Keratinocyte (primary cell): ENCODE results near the gene NELL1. TPM values are rescaled to one million over a fixed set of nuclear protein-coding genes. Genes with fewer than 3 reads are reported as not detected.

Experiments
- DNase-seq: peaks from one replicate; pipeline ENCODE4 v3.0.0-alpha.2; 2011; ENCODE audit warnings: low read depth, missing footprints, low spot score
- FAIRE-seq: peaks from 2 replicates; lab custom pipeline; 2011; peaks lifted over from hg19 to GRCh38; lab: Jason Lieb, UNC
- H2AFZ ChIP-seq: 2 replicates; pipeline ENCODE4 v1.6.0; 2012; ENCODE audit warnings: low read length, control low read depth, inconsistent platforms; ENCODE audit not compliant: control insufficient read depth
- H3K27ac ChIP-seq: 2 replicates; pipeline ENCODE4 v1.5.1; 2011; ENCODE audit warnings: low read length; ENCODE audit not compliant: control insufficient read depth, insufficient read depth
- H3K27me3 ChIP-seq: 3 replicates; pipeline ENCODE4 v1.6.0; 2011; ENCODE audit warnings: low read length; ENCODE audit not compliant: control insufficient read depth, insufficient read depth; ENCODE audit errors: extremely low read depth
- H3K36me3 ChIP-seq, 2 experiments: 2 replicates in 1 of 2; 3 replicates in 1 of 2; pipeline ENCODE4 v1.5.1; 2011; ENCODE audit warnings: low read length in 2 of 2, mild to moderate bottlenecking in 1 of 2; ENCODE audit not compliant: control insufficient read depth in 2 of 2, insufficient read depth in 2 of 2; ENCODE audit errors: extremely low read depth in 1 of 2
- H3K4me1 ChIP-seq: 3 replicates; pipeline ENCODE4 v1.5.1; 2011; ENCODE audit warnings: low read length; ENCODE audit not compliant: control insufficient read depth, insufficient read depth; ENCODE audit errors: extremely low read depth
- H3K4me2 ChIP-seq: 3 replicates; pipeline ENCODE4 v1.6.0; 2011; ENCODE audit warnings: low read depth, low read length; ENCODE audit not compliant: control insufficient read depth, insufficient read depth; ENCODE audit errors: extremely low read depth
- H3K4me3 ChIP-seq, 3 experiments: fragments of 200-600 bp in 1 of 3; sonication (generic) in 1 of 3; 2 replicates in 2 of 3; 3 replicates in 1 of 3; pipeline ENCODE4 v1.5.1; 2011 to 2016; ENCODE audit warnings: low read length in 3 of 3, mild to moderate bottlenecking in 3 of 3, control low read depth in 2 of 3, inconsistent platforms in 1 of 3, low read depth in 1 of 3, mixed read lengths in 1 of 3, mixed run types in 1 of 3, moderate library complexity in 1 of 3; ENCODE audit not compliant: control insufficient read depth in 2 of 3, insufficient read depth in 2 of 3; ENCODE audit errors: extremely low read depth in 1 of 3
- H3K79me2 ChIP-seq: 2 replicates; pipeline ENCODE4 v1.6.0; 2012; ENCODE audit warnings: low read length; ENCODE audit not compliant: control insufficient read depth, insufficient read depth
- H3K9ac ChIP-seq: 3 replicates; pipeline ENCODE4 v1.6.0; 2011; ENCODE audit warnings: low read length; ENCODE audit not compliant: control insufficient read depth, insufficient read depth; ENCODE audit errors: extremely low read depth
- H3K9me1 ChIP-seq: 3 replicates; pipeline ENCODE4 v1.6.0; 2011; ENCODE audit warnings: low read length; ENCODE audit not compliant: control insufficient read depth, insufficient read depth; ENCODE audit errors: extremely low read depth
- H3K9me3 ChIP-seq: 2 replicates; pipeline ENCODE4 v1.5.1; 2012; ENCODE audit warnings: low read depth, low read length; ENCODE audit not compliant: control insufficient read depth
- H4K20me1 ChIP-seq: 3 replicates; pipeline ENCODE4 v1.6.0; 2011; ENCODE audit warnings: low read length; ENCODE audit not compliant: control insufficient read depth, insufficient read depth; ENCODE audit errors: extremely low read depth
- CTCF ChIP-seq, 3 experiments: IDR thresholded peaks in 1 of 3; conservative IDR thresholded peaks in 1 of 3; optimal IDR thresholded peaks in 1 of 3; 2 replicates in 2 of 3; 3 replicates in 1 of 3; pipeline versions ENCODE3 to v1.5.1; 2011; ENCODE audit warnings: low read length in 3 of 3, mild to moderate bottlenecking in 3 of 3, moderate library complexity in 2 of 3, control low read depth in 1 of 3, inconsistent platforms in 1 of 3; ENCODE audit not compliant: insufficient read depth in 2 of 3; ENCODE audit errors: extremely low read depth in 1 of 3
- EZH2 ChIP-seq: IDR thresholded peaks from one replicate; pipeline ENCODE4 v1.6.1; 2012; ENCODE audit warnings: inconsistent platforms, mild to moderate bottlenecking, low read length, moderate library complexity
- dilution Hi-C: fragments of 300-500 bp; cut with MboI; formaldehyde crosslinking; loops from one replicate; pipeline ENCODE4 v1.7.0; 2020; ENCODE audit warnings: low sequenced_read_pairs; ENCODE audit not compliant: extremely low pct_ligation_motif_present
- polyA plus RNA-seq, 5 experiments: library from polyadenylated mRNA; depleted of rRNA in 3 of 5; stranded (reverse) in 3 of 5; stranded (forward) in 1 of 5; unstranded in 1 of 5; fragments of >200 nt; gene quantifications; 1 replicate in 1 of 5; 2 replicates in 3 of 5; 3 replicates in 1 of 5; pipeline versions ENCODE4 v1.2.1 to v1.2.3, GENCODE V29; 2011 to 2012; ENCODE audit warnings: missing spikeins in 2 of 5, low read depth in 1 of 5, low replicate concordance in 1 of 5

Gene NELL1
- polyA plus RNA-seq, 1 donor (not counting 4 experiments of a cell fraction or from before 2014, with no cell fraction given): not detected

GRCh38 chr11:21612326-21612725 lies 942.9 kb downstream of the NELL1 start:
- no peak overlapping the region for H3K9ac ChIP-seq
- dilution Hi-C loops: no loop called here
- no peaks in the 10 kb centered on the region for H3K9me3 ChIP-seq
- no peaks in the 10 kb centered on the region for H3K79me2 ChIP-seq
- no peaks in the 10 kb centered on the region for H3K4me1 ChIP-seq
- no peaks in the 10 kb centered on the region for H3K36me3 ChIP-seq
- H3K27me3 ChIP-seq: no peaks in the 10 kb centered on the region
- TF ChIP-seq EZH2 (no peak), CTCF (optimal IDR thresholded peaks at IDR 0.05 in 1 of 3, IDR thresholded peaks at IDR 0.05 in 1 of 3, conservative IDR thresholded peaks at IDR 0.05 in 1 of 3; ENCODE audit: extremely low read depth in 1 of 3, insufficient read depth in 2 of 3, low read length in 3 of 3) (no peak)
- no peak for FAIRE-seq
- no peaks in the 10 kb centered on the region for H3K9me1 ChIP-seq
- H3K4me2 ChIP-seq: no peak overlapping the region
- no peaks in the 10 kb centered on the region for H4K20me1 ChIP-seq
- no peak overlapping the region for H3K27ac ChIP-seq
- H3K4me3 ChIP-seq: no peak overlapping the region
- no peak overlapping the region for H2AFZ ChIP-seq
- DNase-seq: no peak

GRCh38 chr11:21614961-21615360 lies 945.6 kb downstream of the NELL1 start:
- FAIRE-seq (no peak), DNase-seq (no peak)
- dilution Hi-C loops: no loop called here
- no peaks in the 10 kb centered on the region for H4K20me1 ChIP-seq
- TF ChIP-seq EZH2: no peak
- no peak for TF ChIP-seq CTCF (optimal IDR thresholded peaks at IDR 0.05 in 1 of 3, IDR thresholded peaks at IDR 0.05 in 1 of 3, conservative IDR thresholded peaks at IDR 0.05 in 1 of 3; ENCODE audit: extremely low read depth in 1 of 3, insufficient read depth in 2 of 3, low read length in 3 of 3)
- no peaks in the 10 kb centered on the region for H3K9me1 ChIP-seq
- H2AFZ ChIP-seq: no peak overlapping the region
- H3K27me3 ChIP-seq: no peaks in the 10 kb centered on the region
- no peak overlapping the region for H3K4me2 ChIP-seq
- H3K27ac ChIP-seq: no peak overlapping the region
- H3K9ac ChIP-seq: no peak overlapping the region
- H3K36me3 ChIP-seq: no peaks in the 10 kb centered on the region
- H3K4me3 ChIP-seq: no peak overlapping the region
- H3K4me1 ChIP-seq: no peaks in the 10 kb centered on the region
- H3K79me2 ChIP-seq: no peaks in the 10 kb centered on the region
- H3K9me3 ChIP-seq: no peaks in the 10 kb centered on the region
